Right atrium auricular region (tissue), 2 donors: ENCODE measurements around the gene RNF123. TPM values are rescaled to one million over a fixed set of nuclear protein-coding genes. Genes with fewer than 3 reads are reported as not detected.

ENCODE experiments used
- DNase-seq: peaks from one replicate; pipeline ENCODE4 v3.0.0-alpha.2; 2019; ENCODE audit warnings: low spot score
- H3K27ac ChIP-seq, 2 donors: fragments of 200-600 bp; sonication (generic); 1 replicate in 1 of 2; 2 replicates in 1 of 2; pipeline ENCODE4 v1.5.1; 2016 to 2019
- H3K27me3 ChIP-seq, 2 donors: fragments of 200-600 bp; sonication (generic); one replicate each; pipeline versions ENCODE4 v1.5.1 to v1.6.0; 2017 to 2019
- H3K36me3 ChIP-seq: fragments of 200-600 bp; sonication (generic); one replicate; pipeline ENCODE4 v1.5.1; 2016
- H3K4me1 ChIP-seq, 2 donors: fragments of 200-600 bp; sonication (generic); one replicate each; pipeline versions ENCODE4 v1.5.1 to v1.6.0; 2017 to 2019
- H3K4me3 ChIP-seq, 2 donors: fragments of 200-600 bp; sonication (generic); 1 replicate in 1 of 2; 2 replicates in 1 of 2; pipeline ENCODE4 v1.5.1; 2017 to 2019; ENCODE audit warnings: mild to moderate bottlenecking in 1 of 2, moderate library complexity in 1 of 2
- H3K9me3 ChIP-seq, 2 donors: fragments of 200-600 bp; sonication (generic); one replicate each; pipeline ENCODE4 v1.5.1; 2019
- CTCF ChIP-seq, 2 donors: fragments of 200-600 bp; sonication (generic); IDR thresholded peaks; one replicate each; pipeline ENCODE4 v1.5.1; 2019; ENCODE audit warnings: antibody characterized with exemption in 2 of 2
- total RNA-seq, 2 donors: library from RNA; depleted of rRNA; stranded (reverse); fragments of >200 nt; gene quantifications; one replicate each; pipeline ENCODE4 v1.1.0, GENCODE V29; 2016

RNF123 gene
- total RNA-seq, 2 donors from 2014 or later = 29.1 to 29.8 TPM

GRCh38 chr3:49655731-49656285 is 33.5 kb upstream of the RNF123 start:
- no peak overlapping the region for H3K4me3 ChIP-seq
- no peaks in the 10 kb centered on the region for H3K27me3 ChIP-seq
- no peaks in the 10 kb centered on the region for H3K9me3 ChIP-seq
- DNase-seq = no peak
- no peaks in the 10 kb centered on the region for H3K36me3 ChIP-seq
- no peak for TF ChIP-seq CTCF (IDR thresholded peaks at IDR 0.05)
- no peaks in the 10 kb centered on the region for H3K4me1 ChIP-seq
- no peak overlapping the region for H3K27ac ChIP-seq

DNA sequence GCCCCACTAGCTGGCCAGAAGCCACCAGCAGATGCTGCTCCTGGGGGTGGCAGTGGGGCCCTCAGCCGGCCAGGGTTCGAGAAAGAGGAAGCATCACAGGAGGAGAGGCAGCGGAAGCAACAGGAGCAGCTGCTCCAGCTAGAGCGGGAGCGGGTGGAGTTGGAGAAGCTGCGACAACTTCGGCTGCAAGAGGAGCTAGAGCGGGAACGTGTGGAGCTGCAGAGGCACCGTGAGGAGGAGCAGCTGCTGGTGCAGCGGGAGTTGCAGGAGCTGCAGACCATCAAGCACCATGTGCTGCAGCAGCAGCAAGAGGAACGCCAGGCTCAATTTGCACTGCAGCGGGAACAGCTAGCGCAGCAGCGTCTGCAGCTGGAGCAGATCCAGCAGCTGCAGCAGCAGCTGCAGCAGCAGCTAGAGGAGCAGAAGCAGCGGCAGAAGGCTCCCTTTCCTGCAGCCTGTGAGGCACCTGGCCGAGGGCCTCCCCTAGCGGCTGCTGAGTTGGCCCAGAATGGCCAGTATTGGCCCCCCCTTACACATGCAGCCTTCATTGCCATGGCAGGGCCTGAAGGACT is 32.7 kb upstream of the RNF123 start:
- H3K9me3 ChIP-seq = no peaks in the 10 kb centered on the region
- H3K27me3 ChIP-seq = no peaks in the 10 kb centered on the region
- TF ChIP-seq CTCF (IDR thresholded peaks at IDR 0.05) = no peak
- no peak for DNase-seq
- no peak overlapping the region for H3K27ac ChIP-seq
- H3K4me3 ChIP-seq = no peak overlapping the region
- H3K4me1 ChIP-seq = no peaks in the 10 kb centered on the region
- H3K36me3 ChIP-seq = no peaks in the 10 kb centered on the region

GRCh38 chr3:49657208-49657915 is 32.0 kb upstream of the RNF123 start:
- Histone ChIP-seq H3K4me1 (no peaks in the 10 kb centered on the region), H3K36me3 (no peaks in the 10 kb centered on the region), H3K27ac (no peak overlapping the region), H3K4me3 (no peak overlapping the region), H3K27me3 (no peaks in the 10 kb centered on the region), H3K9me3 (no peaks in the 10 kb centered on the region)
- no peak for TF ChIP-seq CTCF (IDR thresholded peaks at IDR 0.05)
- DNase-seq = no peak

- Histone ChIP-seq H3K4me1 (no peaks in the 10 kb centered on the region), H3K27me3 (no peaks in the 10 kb centered on the region), H3K36me3 (no peaks in the 10 kb centered on the region), H3K4me3 (no peak overlapping the region), H3K9me3 (no peaks in the 10 kb centered on the region), H3K27ac (no peak overlapping the region)
- no peak for DNase-seq
- no peak for TF ChIP-seq CTCF (IDR thresholded peaks at IDR 0.05)
These were observed 30.6 kb upstream of the RNF123 start for GRCh38 chr3:49658711-49659110.

DNA sequence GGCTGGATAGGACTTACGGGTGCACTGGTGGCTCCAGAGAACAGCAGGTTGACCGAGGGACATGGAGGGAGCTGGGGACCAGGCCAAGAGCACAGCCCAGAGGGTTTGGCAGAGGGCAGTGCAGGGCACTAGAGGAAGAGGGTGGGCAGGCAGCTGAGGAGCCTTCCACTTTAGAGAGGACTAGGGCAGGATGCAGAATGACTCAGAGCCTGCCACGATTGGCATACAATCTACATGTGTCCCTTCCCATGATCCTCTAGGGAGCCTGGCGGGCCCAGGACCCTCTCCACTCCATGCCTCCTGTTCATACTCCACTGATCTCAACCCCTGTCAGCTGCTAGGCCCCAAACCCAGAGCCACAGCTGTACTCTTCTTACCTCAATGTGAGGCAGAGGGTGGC is 29.6 kb upstream of the RNF123 start:
- no peak overlapping the region for H3K27ac ChIP-seq
- no peaks in the 10 kb centered on the region for H3K36me3 ChIP-seq
- no peaks in the 10 kb centered on the region for H3K27me3 ChIP-seq
- no peak for DNase-seq
- H3K4me3 ChIP-seq = no peak overlapping the region
- no peaks in the 10 kb centered on the region for H3K4me1 ChIP-seq
- TF ChIP-seq CTCF (IDR thresholded peaks at IDR 0.05) = no peak
- no peaks in the 10 kb centered on the region for H3K9me3 ChIP-seq
